ENCODE results near the gene WDR64. TPM values are rescaled to one million over a fixed set of nuclear protein-coding genes. Genes with fewer than 3 reads are reported as not detected.

Gene WDR64
- total and polyA plus RNA-seq, 3 donors from 2014 or later: 4.3 to 7.1 (median 5.5) TPM

- H3K27me3 ChIP-seq: no peaks in the 10 kb centered on the region
- intact Hi-C loops (cut with DNase I; ENCODE audit: low total_unique reads): no loop called here
- H3K4me3 ChIP-seq: peak overlapping the region in 1 of 2 donors; percentile 1
- H3K4me1 ChIP-seq: no peaks in the 10 kb centered on the region
- no peak for TF ChIP-seq POLR2A (IDR thresholded peaks at IDR 0.05)
- no peak for TF ChIP-seq CTCF (IDR thresholded peaks at IDR 0.05)
- DNase-seq: no peak
- H3K9me3 ChIP-seq: no peaks in the 10 kb centered on the region
- H3K27ac ChIP-seq: no peak overlapping the region
- WGBS, 2 donors: 37 to 40% methylated on average over 20 of the region's 20 CpGs
- no peaks in the 10 kb centered on the region for H3K36me3 ChIP-seq (ENCODE audit: low read depth, missing control alignments)
Observed at GRCh38 chr1:241749041-241749944, 97.2 kb downstream of the WDR64 start.

- intact Hi-C loops (cut with DNase I; ENCODE audit: low total_unique reads): no loop called here
- Histone ChIP-seq H3K9me3 (no peaks in the 10 kb centered on the region), H3K4me1 (no peaks in the 10 kb centered on the region), H3K36me3 (ENCODE audit: low read depth, missing control alignments) (no peaks in the 10 kb centered on the region), H3K27ac (no peak overlapping the region), H3K27me3 (no peaks in the 10 kb centered on the region), H3K4me3 (no peak overlapping the region)
- TF ChIP-seq CTCF (IDR thresholded peaks at IDR 0.05): no peak
- TF ChIP-seq POLR2A (IDR thresholded peaks at IDR 0.05): no peak
- DNase-seq: no peak
- WGBS, 2 donors: 80 to 82% methylated on average over 6 of the region's 6 CpGs
Observed at GRCh38 chr1:241749945-241750695, 98.0 kb downstream of the WDR64 start.

GRCh38 chr1:241751524-241751923, 99.4 kb downstream of the WDR64 start:
- intact Hi-C loops (cut with DNase I; ENCODE audit: low total_unique reads): no loop called here
- no peaks in the 10 kb centered on the region for H3K9me3 ChIP-seq
- no peak for DNase-seq
- no peaks in the 10 kb centered on the region for H3K36me3 ChIP-seq (ENCODE audit: low read depth, missing control alignments)
- no peaks in the 10 kb centered on the region for H3K27me3 ChIP-seq
- H3K4me1 ChIP-seq: no peaks in the 10 kb centered on the region
- 85 to 87% methylated on average over 5 of the region's 5 CpGs for WGBS, 2 donors
- TF ChIP-seq POLR2A (IDR thresholded peaks at IDR 0.05): no peak
- no peak for TF ChIP-seq CTCF (IDR thresholded peaks at IDR 0.05)
- no peak overlapping the region for H3K27ac ChIP-seq
- H3K4me3 ChIP-seq: no peak overlapping the region

GRCh38 chr1:241762713-241763339, 110.7 kb downstream of the WDR64 start:
- 86 to 93% methylated on average over 3 of the region's 3 CpGs for WGBS, 2 donors
- intact Hi-C loops (cut with DNase I; ENCODE audit: low total_unique reads): no loop called here
- Histone ChIP-seq H3K9me3 (no peaks in the 10 kb centered on the region), H3K4me3 (no peak overlapping the region), H3K27me3 (no peaks in the 10 kb centered on the region), H3K27ac (no peak overlapping the region), H3K4me1 (no peaks in the 10 kb centered on the region), H3K36me3 (ENCODE audit: low read depth, missing control alignments) (no peaks in the 10 kb centered on the region)
- no peak for DNase-seq
- TF ChIP-seq POLR2A (IDR thresholded peaks at IDR 0.05): no peak
- TF ChIP-seq CTCF (IDR thresholded peaks at IDR 0.05): no peak

All from testis (tissue), 3 donors.